Gastrocnemius medialis (tissue), 4 donors: ENCODE measurements around the gene INCENP.

Experiments
- POLR2A ChIP-seq, 2 donors: fragments of 450-650 bp; IDR thresholded peaks; one replicate each; pipeline ENCODE4 v1.6.1; 2017; ENCODE audit warnings: antibody characterized with exemption in 2 of 2, mild to moderate bottlenecking in 2 of 2, moderate library complexity in 2 of 2
- TF ChIP-seq, protein P1 (sequence below), 5 experiments: fragments of 450-650 bp in 3 of 5; fragments of 200-600 bp in 2 of 5; sonication (generic) in 2 of 5; IDR thresholded peaks in 4 of 5; conservative IDR thresholded peaks in 1 of 5; 1 replicate in 4 of 5; 2 replicates in 1 of 5; pipeline ENCODE4 v1.5.1; 2016 to 2019; ENCODE audit warnings: antibody characterized with exemption in 5 of 5, mild to moderate bottlenecking in 3 of 5, moderate library complexity in 3 of 5

DNA sequence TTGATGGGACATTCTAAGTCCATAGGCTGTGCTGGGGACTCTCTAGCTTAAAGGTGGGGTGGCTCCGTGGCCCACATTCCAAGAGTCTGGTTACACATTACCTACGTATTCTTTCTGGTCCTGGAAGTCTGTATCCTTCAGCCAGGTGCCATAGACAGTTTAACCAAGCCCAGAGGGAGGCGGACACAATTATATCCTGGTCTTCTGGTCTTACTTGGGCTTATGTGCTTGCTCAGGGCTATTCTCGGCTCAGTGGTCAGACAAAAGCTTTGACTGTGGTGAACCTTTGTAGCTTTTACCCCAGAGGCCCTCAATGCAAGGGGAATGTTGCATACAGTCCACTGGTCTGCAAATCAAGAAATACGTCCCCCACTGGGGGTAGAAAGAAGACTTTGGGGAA lies 3.4 kb upstream of the INCENP start:
- TF ChIP-seq, protein P1, sequence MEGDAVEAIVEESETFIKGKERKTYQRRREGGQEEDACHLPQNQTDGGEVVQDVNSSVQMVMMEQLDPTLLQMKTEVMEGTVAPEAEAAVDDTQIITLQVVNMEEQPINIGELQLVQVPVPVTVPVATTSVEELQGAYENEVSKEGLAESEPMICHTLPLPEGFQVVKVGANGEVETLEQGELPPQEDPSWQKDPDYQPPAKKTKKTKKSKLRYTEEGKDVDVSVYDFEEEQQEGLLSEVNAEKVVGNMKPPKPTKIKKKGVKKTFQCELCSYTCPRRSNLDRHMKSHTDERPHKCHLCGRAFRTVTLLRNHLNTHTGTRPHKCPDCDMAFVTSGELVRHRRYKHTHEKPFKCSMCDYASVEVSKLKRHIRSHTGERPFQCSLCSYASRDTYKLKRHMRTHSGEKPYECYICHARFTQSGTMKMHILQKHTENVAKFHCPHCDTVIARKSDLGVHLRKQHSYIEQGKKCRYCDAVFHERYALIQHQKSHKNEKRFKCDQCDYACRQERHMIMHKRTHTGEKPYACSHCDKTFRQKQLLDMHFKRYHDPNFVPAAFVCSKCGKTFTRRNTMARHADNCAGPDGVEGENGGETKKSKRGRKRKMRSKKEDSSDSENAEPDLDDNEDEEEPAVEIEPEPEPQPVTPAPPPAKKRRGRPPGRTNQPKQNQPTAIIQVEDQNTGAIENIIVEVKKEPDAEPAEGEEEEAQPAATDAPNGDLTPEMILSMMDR (IDR thresholded peaks at IDR 0.05 in 4 of 5, conservative IDR thresholded peaks at IDR 0.05 in 1 of 5) = no peak
- TF ChIP-seq POLR2A (IDR thresholded peaks at IDR 0.05) = no peak
